Measurements from ENCODE around the gene DNMT3A. TPM values are rescaled to one million over a fixed set of nuclear protein-coding genes. Genes with fewer than 3 reads are reported as not detected.

DNMT3A gene
- total RNA-seq, 1 experiment from 2014 or later, result 215 TPM

DNA sequence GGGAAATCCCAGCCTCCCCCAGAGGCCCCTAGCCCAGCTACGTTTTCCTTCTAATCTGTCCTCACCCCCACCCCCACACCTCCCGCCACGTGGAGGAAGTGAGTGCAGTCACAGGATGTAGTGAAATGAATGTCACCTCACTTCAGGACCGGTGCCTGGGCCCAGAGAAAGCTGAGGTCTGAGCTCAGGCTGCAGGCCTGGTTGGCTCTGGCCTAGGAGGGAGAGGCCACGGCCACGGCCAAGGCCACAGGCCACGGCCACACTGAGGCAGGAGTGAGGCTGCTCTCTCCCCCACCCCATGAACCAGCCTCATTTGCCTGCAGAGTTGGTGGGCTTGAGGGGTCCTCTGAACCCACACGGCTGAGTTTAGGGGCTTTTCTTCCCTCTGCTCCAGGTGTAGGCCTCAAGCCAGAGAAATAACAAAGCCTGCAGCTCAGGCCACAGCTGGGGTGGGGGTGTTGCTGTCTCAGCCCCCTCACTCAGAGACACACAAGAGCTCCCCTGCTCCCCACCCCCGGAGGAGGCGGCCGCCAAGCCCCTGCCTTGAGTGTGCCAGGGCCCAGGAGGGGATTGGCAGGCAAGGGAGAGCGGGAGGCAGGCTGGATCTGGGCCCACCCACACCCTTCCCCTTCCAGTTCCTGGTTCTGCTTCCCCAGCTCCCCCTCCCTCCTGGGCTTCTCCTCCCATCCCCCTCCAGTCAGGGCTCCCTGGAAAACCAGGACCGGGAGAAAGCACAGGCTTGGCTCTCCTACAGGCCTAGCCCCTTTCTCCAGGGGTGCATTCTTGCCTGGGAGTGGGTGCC, 27.0 kb downstream of the DNMT3A start:
- Histone ChIP-seq H3K27me3 (ENCODE audit: insufficient read depth, low read length) (no peaks in the 10 kb centered on the region), H3K79me2 (ENCODE audit: insufficient read depth, low read length) (no peaks in the 10 kb centered on the region), H3K9me3 (ENCODE audit: control insufficient read depth, low read depth, low read length) (no peaks in the 10 kb centered on the region), H3K4me1 (ENCODE audit: insufficient read depth, low read length) (peaks cover 8% of the 10 kb centered on the region; the same call in 1 of the 2 replicates), H3K79me1 (ENCODE audit: insufficient read depth, low read depth, low read length, poor library complexity, severe bottlenecking) (no peaks in the 10 kb centered on the region), H3K4me2 (ENCODE audit: insufficient read depth, insufficient read length, low read length) (no peak overlapping the region), H3K4ac (ENCODE audit: low read depth, low read length) (no peak overlapping the region; the same call in 1 of the 2 replicates), H3T11ph (ENCODE audit: low read length) (no peak overlapping the region), H2AK5ac (ENCODE audit: insufficient read length, low read length) (peak overlapping the region; percentile 33), H3K18ac (ENCODE audit: insufficient read length, low read depth, low read length) (peak overlapping the region; percentile 72), H2BK5ac (ENCODE audit: insufficient read length, low read length) (no peak overlapping the region), H4K20me1 (ENCODE audit: control insufficient read depth, insufficient read depth, insufficient read length) (no peaks in the 10 kb centered on the region), H4K8ac (replicated peaks; ENCODE audit: insufficient read length, low read depth, low read length) (peak overlapping the region; percentile 0), H4K91ac (ENCODE audit: insufficient read length, low read depth, low read length) (no peak overlapping the region), H3K23ac (ENCODE audit: insufficient read length, low read depth, low read length) (no peak overlapping the region), H3K23me2 (ENCODE audit: insufficient read length, low read depth, low read length, poor library complexity, severe bottlenecking) (peaks cover 6% of the 10 kb centered on the region), H2AFZ (ENCODE audit: low read length) (no peak overlapping the region), H2BK12ac (ENCODE audit: insufficient read length, low read depth, low read length) (peak overlapping the region; percentile 26), H3K27ac (ENCODE audit: insufficient read length, low read depth, low read length) (no peak overlapping the region), H3K56ac (ENCODE audit: insufficient read length, low read depth, low read length) (no peak overlapping the region), H3K14ac (ENCODE audit: insufficient read depth, low read length) (peak overlapping the region; percentile 80; the same call in 1 of the 2 replicates), H3K9ac (ENCODE audit: extremely low read depth, insufficient read length, low read length) (no peak overlapping the region), H2BK120ac (ENCODE audit: low read depth, low read length, poor library complexity, severe bottlenecking) (no peak overlapping the region), H2BK15ac (ENCODE audit: low read depth, low read length) (no peak overlapping the region), H2BK20ac (ENCODE audit: low read depth, low read length, poor library complexity, severe bottlenecking) (no peak overlapping the region), H4K5ac (ENCODE audit: insufficient read length, low read depth, low read length) (no peak overlapping the region)
- Mint-ChIP-seq H3K4me3 (peak overlapping the region in 1 of 2 experiments; percentile 17; a peak in 2 of 5 replicates), H3K36me3 (ENCODE audit: insufficient read depth in 1 of 3, low read depth in 3 of 3) (no peaks in the 10 kb centered on the region), H3K4me1 (peaks cover 40 to 62% of the 10 kb centered on the region in 2 experiments), H3K27me3 (ENCODE audit: low read depth) (no peaks in the 10 kb centered on the region), H3K27ac (peak overlapping the region in 1 of 3 experiments; percentile 92; a peak in 2 of 7 replicates), H3K9me3 (no peaks in the 10 kb centered on the region)
- no CpG with 5 or more reads among the region's 13 CpGs for WGBS (ENCODE audit: extremely low coverage, insufficient read length, low lambda C conversion rate)
- peak; percentile 91 for DNase-seq
- no peak for TF ChIP-seq CTCF (conservative IDR thresholded peaks at IDR 0.05)

Measured in H9 (cell line).